Activated naive CD8-positive, alpha-beta T cell treated with anti-CD3 and anti-CD28 coated beads for 36 hours (primary cell): ENCODE measurements around the gene KLHL40. TPM values are rescaled to one million over a fixed set of nuclear protein-coding genes. Genes with fewer than 3 reads are reported as not detected.

ENCODE experiments used
- DNase-seq: peaks from one replicate; pipeline ENCODE4 v3.0.0; 2021
- H3K27ac Mint-ChIP-seq: one replicate; pipeline ENCODE4 v1.8.0; 2022; ENCODE audit warnings: mild to moderate bottlenecking, moderate library complexity, mixed read lengths
- H3K27me3 Mint-ChIP-seq: one replicate; pipeline ENCODE4 v1.8.0; 2022; ENCODE audit warnings: mild to moderate bottlenecking, mixed read lengths
- H3K36me3 Mint-ChIP-seq: one replicate; pipeline ENCODE4 v1.8.0; 2021; ENCODE audit warnings: mild to moderate bottlenecking, mixed read lengths
- H3K4me1 Mint-ChIP-seq: one replicate; pipeline ENCODE4 v1.8.0; 2021; ENCODE audit warnings: mixed read lengths
- H3K4me3 Mint-ChIP-seq: one replicate; pipeline ENCODE4 v1.8.0; 2022; ENCODE audit warnings: mild to moderate bottlenecking, moderate library complexity, mixed read lengths
- H3K9me3 Mint-ChIP-seq: one replicate; pipeline ENCODE4 v1.8.0; 2022; ENCODE audit warnings: mixed read lengths
- total RNA-seq, 2 experiments: library from RNA; stranded (reverse); gene quantifications; one replicate each; pipeline ENCODE4 v1.2.3, GENCODE V29; 2021

Gene KLHL40, protein sequence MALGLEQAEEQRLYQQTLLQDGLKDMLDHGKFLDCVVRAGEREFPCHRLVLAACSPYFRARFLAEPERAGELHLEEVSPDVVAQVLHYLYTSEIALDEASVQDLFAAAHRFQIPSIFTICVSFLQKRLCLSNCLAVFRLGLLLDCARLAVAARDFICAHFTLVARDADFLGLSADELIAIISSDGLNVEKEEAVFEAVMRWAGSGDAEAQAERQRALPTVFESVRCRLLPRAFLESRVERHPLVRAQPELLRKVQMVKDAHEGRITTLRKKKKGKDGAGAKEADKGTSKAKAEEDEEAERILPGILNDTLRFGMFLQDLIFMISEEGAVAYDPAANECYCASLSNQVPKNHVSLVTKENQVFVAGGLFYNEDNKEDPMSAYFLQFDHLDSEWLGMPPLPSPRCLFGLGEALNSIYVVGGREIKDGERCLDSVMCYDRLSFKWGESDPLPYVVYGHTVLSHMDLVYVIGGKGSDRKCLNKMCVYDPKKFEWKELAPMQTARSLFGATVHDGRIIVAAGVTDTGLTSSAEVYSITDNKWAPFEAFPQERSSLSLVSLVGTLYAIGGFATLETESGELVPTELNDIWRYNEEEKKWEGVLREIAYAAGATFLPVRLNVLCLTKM
- not detected for total RNA-seq

DNA sequence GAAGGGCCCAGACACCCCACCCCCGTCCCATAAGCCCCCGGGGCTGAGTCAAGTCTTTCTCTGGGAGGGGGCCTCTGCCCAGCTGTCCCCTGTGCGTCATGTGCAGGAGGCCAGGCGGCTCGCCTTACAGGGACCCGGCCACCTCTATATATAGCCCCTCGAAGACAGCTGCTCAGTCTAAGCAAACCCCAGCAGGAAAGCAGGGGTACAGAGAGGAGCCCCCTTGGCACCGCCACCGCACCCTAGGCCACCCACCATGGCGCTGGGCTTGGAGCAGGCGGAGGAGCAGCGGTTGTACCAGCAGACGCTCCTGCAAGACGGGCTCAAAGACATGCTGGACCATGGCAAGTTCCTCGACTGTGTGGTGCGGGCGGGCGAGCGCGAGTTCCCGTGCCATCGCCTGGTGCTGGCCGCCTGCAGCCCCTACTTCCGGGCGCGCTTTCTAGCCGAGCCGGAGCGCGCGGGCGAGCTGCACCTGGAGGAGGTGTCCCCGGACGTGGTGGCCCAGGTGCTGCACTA is at the start of gene KLHL40:
TSS of gene KLHL40 (plus strand) at position 175 of the 519 bp plus-strand sequence. CDS start at position 257, 82 bp downstream.
- Mint-ChIP-seq H3K27ac (no peak within 1 kb of the TSS), H3K4me3 (peak within 1 kb of the TSS; percentile 42), H3K27me3 (peaks cover 27% of the 10 kb centered on the region), H3K9me3 (no peaks in the 10 kb centered on the region), H3K4me1 (peaks cover 5% of the 10 kb centered on the region), H3K36me3 (no peaks in the 10 kb centered on the region)
- DNase-seq, result no peak

DNA sequence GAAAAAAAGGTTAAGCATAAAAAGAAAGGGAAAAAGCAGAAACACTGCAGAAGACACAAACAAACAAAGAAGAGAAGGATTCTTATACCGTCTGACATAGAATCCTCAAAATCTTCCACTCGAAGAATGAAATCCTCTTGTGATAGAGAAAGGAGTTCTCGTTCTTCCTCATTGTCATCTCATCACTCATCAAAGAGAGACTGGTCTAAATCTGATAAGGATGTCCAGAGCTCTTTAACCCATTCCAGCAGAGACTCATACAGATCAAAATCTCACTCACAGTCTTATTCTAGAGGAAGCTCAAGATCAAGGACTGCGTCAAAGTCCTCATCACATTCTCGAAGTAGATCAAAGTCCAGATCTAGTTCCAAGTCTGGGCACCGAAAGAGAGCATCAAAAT is 48.3 kb upstream of the KLHL40 start:
- Mint-ChIP-seq H3K27ac (no peak overlapping the region), H3K9me3 (no peaks in the 10 kb centered on the region), H3K27me3 (no peaks in the 10 kb centered on the region), H3K4me3 (no peak overlapping the region), H3K4me1 (peaks cover 8% of the 10 kb centered on the region), H3K36me3 (peaks cover 20% of the 10 kb centered on the region)
- no peak for DNase-seq

DNA sequence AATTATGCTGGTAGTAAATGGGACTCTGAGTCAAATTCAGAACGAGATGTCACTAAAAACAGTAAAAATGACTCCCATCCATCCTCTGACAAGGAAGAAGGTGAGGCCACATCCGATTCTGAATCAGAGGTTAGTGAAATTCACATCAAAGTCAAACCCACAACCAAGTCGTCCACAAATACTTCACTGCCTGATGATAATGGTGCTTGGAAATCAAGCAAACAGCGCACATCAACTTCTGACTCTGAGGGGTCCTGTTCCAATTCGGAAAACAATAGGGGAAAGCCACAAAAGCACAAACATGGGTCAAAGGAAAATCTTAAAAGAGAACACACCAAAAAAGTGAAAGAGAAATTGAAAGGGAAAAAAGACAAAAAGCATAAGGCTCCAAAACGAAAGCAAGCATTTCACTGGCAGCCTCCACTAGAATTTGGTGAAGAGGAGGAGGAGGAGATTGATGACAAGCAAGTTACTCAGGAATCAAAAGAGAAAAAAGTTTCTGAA is 46.9 kb upstream of the KLHL40 start:
- H3K4me1 Mint-ChIP-seq, result peaks cover 8% of the 10 kb centered on the region
- no peaks in the 10 kb centered on the region for H3K9me3 Mint-ChIP-seq
- H3K36me3 Mint-ChIP-seq, result peaks cover 19% of the 10 kb centered on the region
- H3K27ac Mint-ChIP-seq, result no peak overlapping the region
- H3K4me3 Mint-ChIP-seq, result no peak overlapping the region
- peak; percentile 24 for DNase-seq
- H3K27me3 Mint-ChIP-seq, result no peaks in the 10 kb centered on the region

DNA sequence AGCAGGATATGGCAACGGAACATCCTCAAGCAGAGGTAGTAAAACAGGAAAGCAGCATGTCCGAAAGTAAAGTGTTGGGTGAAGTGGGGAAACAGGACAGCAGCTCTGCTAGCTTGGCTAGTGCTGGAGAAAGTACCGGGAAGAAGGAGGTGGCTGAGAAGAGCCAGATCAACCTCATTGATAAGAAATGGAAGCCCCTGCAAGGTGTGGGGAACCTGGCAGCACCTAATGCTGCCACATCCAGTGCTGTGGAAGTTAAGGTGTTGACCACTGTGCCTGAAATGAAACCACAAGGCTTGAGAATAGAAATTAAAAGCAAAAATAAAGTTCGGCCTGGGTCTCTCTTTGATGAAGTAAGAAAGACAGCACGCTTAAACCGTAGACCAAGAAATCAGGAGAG is 46.1 kb upstream of the KLHL40 start:
- no peak overlapping the region for H3K4me3 Mint-ChIP-seq
- no peak for DNase-seq
- no peaks in the 10 kb centered on the region for H3K9me3 Mint-ChIP-seq
- H3K4me1 Mint-ChIP-seq, result peaks cover 8% of the 10 kb centered on the region
- no peaks in the 10 kb centered on the region for H3K27me3 Mint-ChIP-seq
- H3K27ac Mint-ChIP-seq, result no peak overlapping the region
- peaks cover 12% of the 10 kb centered on the region for H3K36me3 Mint-ChIP-seq

DNA sequence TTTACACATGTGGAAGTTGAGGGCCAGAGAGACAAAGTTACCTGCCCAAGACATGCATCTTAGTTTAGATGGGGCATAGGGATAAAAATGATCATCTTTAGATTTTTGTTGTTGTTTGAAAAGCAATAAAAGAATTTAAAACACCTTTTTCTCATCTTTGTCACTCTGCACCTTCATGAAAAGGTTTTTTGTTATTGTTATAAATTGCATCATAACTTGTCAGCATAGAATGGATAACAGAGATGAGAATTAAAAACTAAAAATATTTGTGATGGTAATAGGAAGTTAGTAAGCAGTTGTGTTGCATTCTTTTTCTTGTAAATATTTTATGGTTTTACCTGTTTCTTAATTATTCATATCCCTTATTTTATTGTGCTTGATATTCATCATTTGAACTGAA is 45.2 kb upstream of the KLHL40 start:
- Mint-ChIP-seq H3K9me3 (no peaks in the 10 kb centered on the region), H3K36me3 (peaks cover 17% of the 10 kb centered on the region), H3K27ac (no peak overlapping the region), H3K27me3 (no peaks in the 10 kb centered on the region), H3K4me3 (no peak overlapping the region), H3K4me1 (peaks cover 6% of the 10 kb centered on the region)
- DNase-seq, result no peak

DNA sequence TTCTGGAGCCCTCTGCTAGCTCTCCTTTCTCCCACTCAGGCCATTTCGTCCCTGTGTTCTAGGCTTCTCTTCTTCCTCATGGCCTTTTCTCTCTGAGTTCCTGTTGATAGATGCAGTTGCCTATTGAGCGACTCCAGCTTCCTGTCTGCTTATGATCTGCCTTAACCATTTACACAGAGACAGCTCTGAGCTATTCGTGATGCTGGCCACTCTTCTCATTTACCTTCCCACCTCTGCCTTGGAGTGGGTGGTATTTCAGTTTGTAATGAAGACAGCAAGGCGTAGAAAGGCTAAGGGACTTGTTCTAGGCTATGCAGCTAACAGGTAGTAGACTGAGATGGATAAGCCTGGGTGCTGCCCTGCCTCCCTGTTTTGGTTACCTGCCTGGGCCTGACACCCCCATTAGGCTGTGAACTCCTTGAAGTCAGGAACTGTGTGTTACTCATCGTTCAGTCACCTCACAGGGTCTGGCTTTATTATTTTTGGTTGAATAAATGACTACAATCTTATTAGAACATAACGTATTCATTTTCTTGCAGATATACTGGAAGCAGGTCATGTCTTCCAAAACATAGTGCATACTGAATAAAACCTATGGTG is 44.5 kb upstream of the KLHL40 start:
- no peak for DNase-seq
- Mint-ChIP-seq H3K4me3 (no peak overlapping the region), H3K9me3 (no peaks in the 10 kb centered on the region), H3K27me3 (no peaks in the 10 kb centered on the region), H3K4me1 (peaks cover 6% of the 10 kb centered on the region), H3K27ac (peak overlapping the region; percentile 55), H3K36me3 (peaks cover 19% of the 10 kb centered on the region)

DNA sequence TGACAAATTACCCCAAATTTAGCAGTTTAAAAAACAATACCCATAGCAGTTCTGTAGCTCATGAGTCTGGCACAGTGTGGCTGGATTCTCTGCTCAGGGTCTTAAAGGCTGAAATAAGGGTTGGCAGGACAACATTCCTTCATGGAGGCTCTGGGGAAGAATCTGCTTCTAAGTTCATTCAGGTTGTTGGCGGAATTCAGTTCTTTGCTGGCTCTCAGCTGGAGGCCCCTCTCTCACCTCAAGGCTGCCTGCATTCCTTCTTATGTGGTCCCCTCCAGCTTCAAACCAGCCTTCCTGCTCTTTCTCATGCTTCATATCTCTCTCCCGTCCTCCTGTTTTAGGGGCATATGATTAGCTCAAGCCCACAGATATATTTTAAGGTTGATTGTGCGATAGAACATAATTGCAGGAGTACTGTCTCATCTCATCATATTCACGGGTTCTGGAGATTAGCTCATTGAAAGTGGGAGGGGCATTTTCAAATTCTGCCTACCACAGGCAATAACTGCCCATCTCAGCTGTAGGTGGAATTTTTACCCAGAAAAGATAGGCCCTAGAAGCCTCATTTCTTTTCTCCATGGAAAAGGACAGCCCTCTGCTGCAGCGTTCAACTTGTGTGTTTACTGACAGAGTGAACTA is 37.4 kb upstream of the KLHL40 start:
- H3K27ac Mint-ChIP-seq, result no peak overlapping the region
- DNase-seq, result no peak
- peaks cover 16% of the 10 kb centered on the region for H3K36me3 Mint-ChIP-seq
- no peaks in the 10 kb centered on the region for H3K9me3 Mint-ChIP-seq
- H3K4me1 Mint-ChIP-seq, result peaks cover 9% of the 10 kb centered on the region
- no peaks in the 10 kb centered on the region for H3K27me3 Mint-ChIP-seq
- no peak overlapping the region for H3K4me3 Mint-ChIP-seq

DNA sequence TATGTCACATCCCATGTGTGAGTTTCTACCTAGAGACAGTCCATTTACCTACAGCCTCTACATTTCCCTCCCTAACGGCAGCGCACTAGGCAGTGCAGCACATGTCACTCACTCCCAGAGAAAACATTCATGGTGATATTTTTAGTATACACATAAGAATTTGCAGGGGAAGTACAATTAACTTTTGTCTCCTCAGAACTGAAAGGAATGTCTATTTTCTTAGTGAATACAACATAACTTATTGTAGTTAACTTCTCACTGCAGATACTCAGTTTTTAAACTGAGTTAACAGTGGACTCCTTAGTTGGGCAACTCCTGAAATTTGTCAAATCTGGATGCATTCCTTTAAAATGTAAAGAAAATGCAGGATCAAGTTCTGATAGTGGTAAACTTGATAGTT is 36.3 kb upstream of the KLHL40 start:
- Mint-ChIP-seq H3K27me3 (peaks cover 7% of the 10 kb centered on the region), H3K4me3 (no peak overlapping the region), H3K27ac (no peak overlapping the region), H3K4me1 (peaks cover 15% of the 10 kb centered on the region), H3K9me3 (no peaks in the 10 kb centered on the region), H3K36me3 (peaks cover 16% of the 10 kb centered on the region)
- no peak for DNase-seq

DNA sequence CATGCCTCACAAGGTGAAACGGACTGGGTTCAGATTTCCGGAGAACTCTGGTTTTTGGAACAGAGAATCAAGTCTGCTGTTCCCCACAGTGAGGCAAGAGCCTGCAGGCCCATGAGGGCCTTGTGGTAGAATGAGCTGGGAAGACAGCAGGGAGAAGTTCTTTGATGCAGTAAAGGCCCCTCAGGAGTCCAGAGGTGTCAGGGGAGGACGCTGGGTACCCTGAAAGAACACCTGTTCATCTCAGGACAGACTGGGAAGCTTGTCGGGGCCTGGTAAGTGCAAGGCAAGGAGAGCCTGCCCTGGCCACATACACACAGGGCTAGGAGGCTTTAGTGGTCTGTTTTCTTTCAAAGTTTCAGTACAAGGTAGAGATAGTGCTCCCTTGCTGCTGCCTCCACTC is 35.6 kb upstream of the KLHL40 start:
- no peak overlapping the region for H3K4me3 Mint-ChIP-seq
- H3K4me1 Mint-ChIP-seq, result peaks cover 15% of the 10 kb centered on the region
- H3K36me3 Mint-ChIP-seq, result peaks cover 11% of the 10 kb centered on the region
- H3K27me3 Mint-ChIP-seq, result peaks cover 7% of the 10 kb centered on the region
- H3K27ac Mint-ChIP-seq, result no peak overlapping the region
- DNase-seq, result no peak
- no peaks in the 10 kb centered on the region for H3K9me3 Mint-ChIP-seq

DNA sequence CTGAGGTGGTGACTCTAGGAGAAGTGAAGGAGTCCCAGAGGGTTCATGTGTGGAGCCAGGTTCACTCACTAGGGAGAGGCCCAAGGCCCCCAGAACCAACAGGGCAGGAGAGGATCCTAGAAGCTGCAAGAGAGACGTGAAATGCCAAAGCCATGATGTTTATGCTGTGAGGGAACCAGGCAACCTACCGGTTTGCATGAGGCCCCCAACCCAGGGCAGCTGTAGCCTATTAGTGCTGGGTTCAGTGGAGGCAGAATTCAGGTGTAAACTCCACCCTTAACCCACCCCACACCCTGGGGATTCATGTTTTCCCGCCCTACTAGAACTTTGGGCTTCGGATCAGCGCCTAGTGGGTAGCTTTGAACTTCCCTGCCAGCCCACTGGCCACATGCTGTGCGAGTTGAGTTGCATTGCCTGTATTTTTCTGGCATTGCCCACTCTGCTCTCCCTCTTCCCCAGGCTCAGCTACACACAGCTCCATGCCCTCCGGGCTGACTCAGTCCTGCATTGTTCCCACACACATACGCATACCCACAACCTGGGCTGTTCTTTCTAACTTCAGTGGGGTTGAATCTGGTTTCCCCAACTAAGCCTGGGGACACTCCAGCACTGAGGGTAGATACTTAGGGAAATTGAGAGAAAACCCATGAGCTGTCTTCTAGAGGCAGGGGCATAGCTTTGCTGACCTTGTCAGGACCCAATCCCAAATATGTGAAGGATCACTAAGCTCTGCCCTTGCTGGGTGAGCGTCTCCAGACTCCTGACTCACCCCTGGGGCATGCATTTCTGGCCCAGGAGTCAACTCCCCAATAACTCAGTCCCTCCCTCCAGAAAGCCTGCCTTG is 33.9 kb upstream of the KLHL40 start:
- Mint-ChIP-seq H3K27me3 (peaks cover 7% of the 10 kb centered on the region), H3K4me1 (peaks cover 15% of the 10 kb centered on the region), H3K9me3 (no peaks in the 10 kb centered on the region), H3K4me3 (no peak overlapping the region), H3K36me3 (peaks cover 7% of the 10 kb centered on the region), H3K27ac (no peak overlapping the region)
- DNase-seq, result no peak

DNA sequence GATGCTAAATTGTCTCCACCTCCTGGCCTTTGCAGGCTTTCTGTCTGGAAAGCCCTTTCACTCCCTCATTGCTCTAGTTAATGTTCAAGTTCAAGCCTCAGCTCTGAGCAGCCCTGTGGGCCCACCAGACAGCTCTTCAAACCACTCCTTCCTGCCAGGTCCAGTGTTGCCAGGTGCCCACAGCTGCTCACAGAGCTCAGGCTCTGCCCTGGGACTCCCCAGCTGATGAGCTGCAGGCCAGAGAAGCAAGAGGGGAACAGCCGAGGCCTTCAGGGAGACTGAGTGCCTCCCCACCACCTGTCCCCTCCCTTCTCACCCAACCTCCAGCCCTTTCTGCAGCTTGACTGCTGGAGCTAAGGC is 33.1 kb upstream of the KLHL40 start:
- Mint-ChIP-seq H3K4me1 (peaks cover 9% of the 10 kb centered on the region), H3K9me3 (no peaks in the 10 kb centered on the region), H3K27ac (no peak overlapping the region), H3K36me3 (peaks cover 1% of the 10 kb centered on the region), H3K27me3 (peaks cover 7% of the 10 kb centered on the region), H3K4me3 (no peak overlapping the region)
- DNase-seq, result no peak

DNA sequence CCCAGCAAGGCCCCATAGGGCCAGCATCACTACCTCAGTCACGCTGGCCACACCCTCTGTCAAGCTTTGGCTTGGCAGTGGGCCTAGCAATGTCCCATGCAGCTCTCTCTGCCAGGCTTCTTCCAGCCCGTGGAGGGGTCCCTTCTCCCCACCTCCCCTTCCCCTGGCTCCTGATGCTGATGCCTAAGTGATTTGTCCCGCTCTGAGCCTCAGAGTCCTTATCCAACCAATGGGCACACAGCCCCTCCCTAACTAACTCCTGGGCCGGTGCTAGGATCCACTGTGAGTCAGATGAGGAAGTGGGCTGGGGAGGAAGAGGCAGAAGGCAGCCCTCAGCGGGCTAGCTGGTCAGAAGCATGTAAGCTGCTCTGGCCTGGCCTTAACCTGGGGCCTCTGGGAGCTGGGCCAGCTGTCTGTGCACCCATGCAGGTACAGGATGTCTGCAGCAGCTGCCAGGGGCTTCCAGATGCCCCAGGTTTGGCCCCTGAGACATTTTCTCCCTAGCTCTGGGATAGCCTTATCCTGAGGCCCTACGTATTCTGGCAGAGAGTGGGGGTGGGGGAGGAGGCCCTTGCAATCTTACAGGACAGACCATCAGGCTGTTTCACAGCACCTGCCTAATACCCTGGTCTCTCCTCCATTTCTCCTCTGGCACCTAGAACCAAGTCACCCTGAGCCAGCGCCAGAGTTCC is 32.6 kb upstream of the KLHL40 start:
- no peak for DNase-seq
- Mint-ChIP-seq H3K4me3 (peak overlapping the region; percentile 2), H3K4me1 (peaks cover 8% of the 10 kb centered on the region), H3K27ac (no peak overlapping the region), H3K36me3 (no peaks in the 10 kb centered on the region), H3K27me3 (peaks cover 7% of the 10 kb centered on the region), H3K9me3 (no peaks in the 10 kb centered on the region)

DNA sequence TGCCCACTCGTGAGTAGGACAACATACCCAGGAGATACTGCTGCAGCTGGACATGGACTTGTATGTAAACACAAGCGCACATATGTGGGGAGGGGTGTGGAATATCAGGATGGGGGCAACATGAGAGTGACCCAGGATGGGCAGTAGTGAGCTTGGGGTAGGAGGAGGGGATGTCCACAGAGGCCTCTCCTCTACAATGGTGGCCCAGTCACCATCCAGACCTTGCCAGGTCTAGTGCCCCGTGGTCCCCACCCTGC is 32.1 kb upstream of the KLHL40 start:
- peaks cover 8% of the 10 kb centered on the region for H3K4me1 Mint-ChIP-seq
- DNase-seq, result no peak
- H3K27ac Mint-ChIP-seq, result no peak overlapping the region
- H3K4me3 Mint-ChIP-seq, result peak overlapping the region; percentile 2
- H3K27me3 Mint-ChIP-seq, result peaks cover 7% of the 10 kb centered on the region
- H3K9me3 Mint-ChIP-seq, result no peaks in the 10 kb centered on the region
- no peaks in the 10 kb centered on the region for H3K36me3 Mint-ChIP-seq
